ENCODE measurements around the gene BCL2A1. TPM values are rescaled to one million over a fixed set of nuclear protein-coding genes. Genes with fewer than 3 reads are reported as not detected.

BCL2A1 gene
- total RNA-seq, 4 donors from 2014 or later: 0.83 to 4.7 (median 2.0) TPM; not detected in 1

GRCh38 chr15:79957741-79958140 is 13.3 kb downstream of the BCL2A1 start:
- no peak overlapping the region for H3K27ac ChIP-seq
- no peaks in the 10 kb centered on the region for H3K36me3 ChIP-seq
- TF ChIP-seq POLR2A (IDR thresholded peaks at IDR 0.05) (no peak), CTCF (IDR thresholded peaks at IDR 0.05) (no peak)
- peaks cover 0 to 4% of the 10 kb centered on the region in 2 donors for H3K4me1 ChIP-seq
- H3K9me3 ChIP-seq: no peaks in the 10 kb centered on the region
- intact Hi-C loops (cut with DNase I): no loop called here
- DNase-seq: no peak
- H3K27me3 ChIP-seq: no peaks in the 10 kb centered on the region
- H3K4me3 ChIP-seq (replicated peaks in 1 of 3): no peak overlapping the region

GRCh38 chr15:79956354-79956939 is 14.5 kb downstream of the BCL2A1 start:
- intact Hi-C loops (cut with DNase I): no loop called here
- H3K36me3 ChIP-seq: no peaks in the 10 kb centered on the region
- H3K9me3 ChIP-seq: no peaks in the 10 kb centered on the region
- H3K4me1 ChIP-seq: peaks cover 8 to 13% of the 10 kb centered on the region in 2 donors
- TF ChIP-seq POLR2A (IDR thresholded peaks at IDR 0.05) (no peak), CTCF (IDR thresholded peaks at IDR 0.05) (no peak)
- DNase-seq: no peak
- H3K4me3 ChIP-seq (replicated peaks in 1 of 3): no peak overlapping the region
- no peaks in the 10 kb centered on the region for H3K27me3 ChIP-seq
- H3K27ac ChIP-seq: no peak overlapping the region
- WGBS, 2 donors: 86 to 87% methylated on average over 4 of the region's 4 CpGs

GRCh38 chr15:79954661-79955060 is 16.3 kb downstream of the BCL2A1 start:
- TF ChIP-seq CTCF (IDR thresholded peaks at IDR 0.05) (no peak), POLR2A (IDR thresholded peaks at IDR 0.05) (no peak)
- WGBS, 2 donors: 85 to 88% methylated on average over 2 of the region's 2 CpGs
- intact Hi-C loops (cut with DNase I): no loop called here
- Histone ChIP-seq H3K36me3 (no peaks in the 10 kb centered on the region), H3K4me3 (replicated peaks in 1 of 3) (no peak overlapping the region), H3K9me3 (no peaks in the 10 kb centered on the region), H3K27ac (no peak overlapping the region), H3K4me1 (peaks cover 8 to 13% of the 10 kb centered on the region in 2 donors), H3K27me3 (no peaks in the 10 kb centered on the region)
- no peak for DNase-seq

GRCh38 chr15:79953951-79954444 is 17.0 kb downstream of the BCL2A1 start:
- DNase-seq: no peak
- no peaks in the 10 kb centered on the region for H3K27me3 ChIP-seq
- no peak overlapping the region for H3K4me3 ChIP-seq (replicated peaks in 1 of 3)
- H3K4me1 ChIP-seq: peaks cover 8 to 13% of the 10 kb centered on the region in 2 donors
- H3K36me3 ChIP-seq: no peaks in the 10 kb centered on the region
- TF ChIP-seq CTCF (IDR thresholded peaks at IDR 0.05): no peak
- H3K27ac ChIP-seq: no peak overlapping the region
- 75 to 87% methylated on average over 1 of the region's 1 CpG for WGBS, 2 donors
- H3K9me3 ChIP-seq: no peaks in the 10 kb centered on the region
- intact Hi-C loops (cut with DNase I): no loop called here

- DNase-seq: peak; percentile 47 to 48
- H3K4me3 ChIP-seq (replicated peaks in 1 of 3): no peak overlapping the region
- intact Hi-C loops (cut with DNase I): no loop called here
- no peaks in the 10 kb centered on the region for H3K27me3 ChIP-seq
- no peak for TF ChIP-seq POLR2A (IDR thresholded peaks at IDR 0.05)
- no peak for TF ChIP-seq CTCF (IDR thresholded peaks at IDR 0.05)
- H3K4me1 ChIP-seq: peaks cover 8 to 13% of the 10 kb centered on the region in 2 donors
- H3K36me3 ChIP-seq: no peaks in the 10 kb centered on the region
- peak overlapping the region; percentile 34 to 81 (median 51) for H3K27ac ChIP-seq
- 27 to 36% methylated on average over 2 of the region's 2 CpGs for WGBS, 2 donors
- no peaks in the 10 kb centered on the region for H3K9me3 ChIP-seq
Measured at GRCh38 chr15:79952329-79952728, 18.7 kb downstream of the BCL2A1 start.
